ENCODE measurements around the gene NTM.

DNA sequence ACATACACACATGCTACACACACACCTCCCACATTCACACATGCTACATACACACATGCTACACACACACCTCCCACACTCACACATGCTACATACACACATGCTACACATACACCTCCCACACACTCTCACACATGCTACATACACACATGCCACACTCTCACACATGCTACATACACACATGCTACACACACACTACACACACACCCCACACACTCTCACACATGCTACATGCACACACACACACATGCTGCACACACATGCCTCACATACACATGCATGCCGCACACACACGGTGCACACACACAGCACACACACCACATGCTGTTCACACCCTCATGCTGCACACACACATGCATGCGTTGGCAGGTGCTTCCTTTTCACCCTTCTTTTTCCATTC, 495.4 kb downstream of the NTM start:
- TF ChIP-seq, protein P1, sequence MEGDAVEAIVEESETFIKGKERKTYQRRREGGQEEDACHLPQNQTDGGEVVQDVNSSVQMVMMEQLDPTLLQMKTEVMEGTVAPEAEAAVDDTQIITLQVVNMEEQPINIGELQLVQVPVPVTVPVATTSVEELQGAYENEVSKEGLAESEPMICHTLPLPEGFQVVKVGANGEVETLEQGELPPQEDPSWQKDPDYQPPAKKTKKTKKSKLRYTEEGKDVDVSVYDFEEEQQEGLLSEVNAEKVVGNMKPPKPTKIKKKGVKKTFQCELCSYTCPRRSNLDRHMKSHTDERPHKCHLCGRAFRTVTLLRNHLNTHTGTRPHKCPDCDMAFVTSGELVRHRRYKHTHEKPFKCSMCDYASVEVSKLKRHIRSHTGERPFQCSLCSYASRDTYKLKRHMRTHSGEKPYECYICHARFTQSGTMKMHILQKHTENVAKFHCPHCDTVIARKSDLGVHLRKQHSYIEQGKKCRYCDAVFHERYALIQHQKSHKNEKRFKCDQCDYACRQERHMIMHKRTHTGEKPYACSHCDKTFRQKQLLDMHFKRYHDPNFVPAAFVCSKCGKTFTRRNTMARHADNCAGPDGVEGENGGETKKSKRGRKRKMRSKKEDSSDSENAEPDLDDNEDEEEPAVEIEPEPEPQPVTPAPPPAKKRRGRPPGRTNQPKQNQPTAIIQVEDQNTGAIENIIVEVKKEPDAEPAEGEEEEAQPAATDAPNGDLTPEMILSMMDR (conservative IDR thresholded peaks at IDR 0.05 in 1 of 2, IDR thresholded peaks at IDR 0.05 in 1 of 2; ENCODE audit: low read depth in 1 of 2, low read length in 2 of 2), result no peak
- TF ChIP-seq EZH2 (IDR thresholded peaks at IDR 0.05; ENCODE audit: low read length, missing control alignments), result no peak
